Kidney epithelial cell (primary cell): ENCODE measurements around the gene ZBTB7B. TPM values are rescaled to one million over a fixed set of nuclear protein-coding genes. Genes with fewer than 3 reads are reported as not detected.

Experiments
- DNase-seq: peaks from one replicate; pipeline ENCODE4 v3.0.0-alpha.2; 2010; ENCODE audit warnings: low read depth
- H3K27me3 ChIP-seq: 2 replicates; pipeline ENCODE4 v1.6.0; 2011; ENCODE audit warnings: low read length; ENCODE audit not compliant: control insufficient read depth, insufficient read depth
- H3K36me3 ChIP-seq: 2 replicates; pipeline ENCODE4 v1.5.1; 2011; ENCODE audit warnings: low read length; ENCODE audit not compliant: control insufficient read depth, insufficient read depth
- H3K4me3 ChIP-seq: 2 replicates; pipeline ENCODE4 v1.5.1; 2011; ENCODE audit warnings: low read depth, mild to moderate bottlenecking, control low read depth, low read length
- CTCF ChIP-seq: IDR thresholded peaks from 2 replicates; pipeline ENCODE4 v1.5.1; 2011; ENCODE audit warnings: mild to moderate bottlenecking, moderate library complexity, low read length, control low read depth, inconsistent platforms; ENCODE audit not compliant: insufficient read depth, poor library complexity, severe bottlenecking
- total RNA-seq: library from RNA; depleted of rRNA; stranded (reverse); fragments of >200 nt; gene quantifications from 2 replicates; pipeline ENCODE4 v1.2.3, GENCODE V29; 2015

Gene ZBTB7B
- total RNA-seq, 1 donor from 2014 or later, result 28.0 TPM

- DNase-seq, result no peak
- Histone ChIP-seq H3K36me3 (no peaks in the 10 kb centered on the region), H3K4me3 (no peak overlapping the region), H3K27me3 (no peaks in the 10 kb centered on the region)
- no peak for TF ChIP-seq CTCF
Measured at GRCh38 chr1:155032886-155033285, 30.3 kb downstream of the ZBTB7B start.

GRCh38 chr1:155033524-155033923 lies 30.9 kb downstream of the ZBTB7B start, which contains the start of the genes DCST1 and DCST2:
Gene DCST1 (plus strand): TSS chr1:155033824. CDS start chr1:155034037, 213 bp downstream.
Gene DCST2 (minus strand): TSS chr1:155033781. CDS start chr1:155033701, 80 bp downstream.
- DNase-seq, result no peak
- no peaks in the 10 kb centered on the region for H3K27me3 ChIP-seq
- TF ChIP-seq CTCF, result no peak
- H3K36me3 ChIP-seq, result no peaks in the 10 kb centered on the region
- no peak within 1 kb of the TSS for H3K4me3 ChIP-seq

- no peak overlapping the region for H3K4me3 ChIP-seq
- DNase-seq, result no peak
- no peaks in the 10 kb centered on the region for H3K36me3 ChIP-seq
- H3K27me3 ChIP-seq, result no peaks in the 10 kb centered on the region
- no peak for TF ChIP-seq CTCF
Measured at GRCh38 chr1:155034318-155035208, 32.0 kb downstream of the ZBTB7B start.

GRCh38 chr1:155035936-155036335 lies 33.3 kb downstream of the ZBTB7B start:
- no peak for TF ChIP-seq CTCF
- H3K27me3 ChIP-seq, result no peaks in the 10 kb centered on the region
- H3K4me3 ChIP-seq, result no peak overlapping the region
- DNase-seq, result no peak
- no peaks in the 10 kb centered on the region for H3K36me3 ChIP-seq

- DNase-seq, result no peak
- no peak overlapping the region for H3K4me3 ChIP-seq
- no peak for TF ChIP-seq CTCF
- H3K27me3 ChIP-seq, result no peaks in the 10 kb centered on the region
- no peaks in the 10 kb centered on the region for H3K36me3 ChIP-seq
Measured at GRCh38 chr1:155037043-155037442, 34.4 kb downstream of the ZBTB7B start.
